ENCODE data around the gene EFCAB8.

DNA sequence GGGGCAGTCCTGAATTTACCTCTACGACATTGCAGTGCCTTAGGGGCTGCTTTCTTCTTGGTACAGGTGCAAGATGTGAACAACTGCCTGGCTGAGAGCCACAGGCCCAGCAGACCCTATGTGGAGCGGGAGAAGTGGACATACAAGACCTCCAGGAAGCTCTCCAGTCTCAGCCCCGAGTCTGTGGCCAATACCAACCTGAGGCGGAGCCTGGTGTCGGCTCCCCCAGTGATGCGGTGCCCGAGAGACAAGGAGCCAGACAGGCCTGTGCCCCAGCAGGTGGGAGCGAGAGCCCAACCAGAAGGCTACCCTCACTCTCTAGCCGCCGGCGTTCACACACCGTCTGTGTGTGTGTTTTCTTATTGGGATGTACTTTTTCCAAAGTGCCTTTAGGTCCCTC is 59.6 kb downstream of the EFCAB8 start:
- TF ChIP-seq, protein P1, sequence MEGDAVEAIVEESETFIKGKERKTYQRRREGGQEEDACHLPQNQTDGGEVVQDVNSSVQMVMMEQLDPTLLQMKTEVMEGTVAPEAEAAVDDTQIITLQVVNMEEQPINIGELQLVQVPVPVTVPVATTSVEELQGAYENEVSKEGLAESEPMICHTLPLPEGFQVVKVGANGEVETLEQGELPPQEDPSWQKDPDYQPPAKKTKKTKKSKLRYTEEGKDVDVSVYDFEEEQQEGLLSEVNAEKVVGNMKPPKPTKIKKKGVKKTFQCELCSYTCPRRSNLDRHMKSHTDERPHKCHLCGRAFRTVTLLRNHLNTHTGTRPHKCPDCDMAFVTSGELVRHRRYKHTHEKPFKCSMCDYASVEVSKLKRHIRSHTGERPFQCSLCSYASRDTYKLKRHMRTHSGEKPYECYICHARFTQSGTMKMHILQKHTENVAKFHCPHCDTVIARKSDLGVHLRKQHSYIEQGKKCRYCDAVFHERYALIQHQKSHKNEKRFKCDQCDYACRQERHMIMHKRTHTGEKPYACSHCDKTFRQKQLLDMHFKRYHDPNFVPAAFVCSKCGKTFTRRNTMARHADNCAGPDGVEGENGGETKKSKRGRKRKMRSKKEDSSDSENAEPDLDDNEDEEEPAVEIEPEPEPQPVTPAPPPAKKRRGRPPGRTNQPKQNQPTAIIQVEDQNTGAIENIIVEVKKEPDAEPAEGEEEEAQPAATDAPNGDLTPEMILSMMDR (IDR thresholded peaks at IDR 0.05; ENCODE audit: insufficient read depth, low read depth, low read length) = no peak
- TF ChIP-seq EZH2 (IDR thresholded peaks at IDR 0.05; ENCODE audit: insufficient read depth, low read length) = no peak

Measured in astrocyte (in vitro differentiated cells and primary cell).